HepG2 (cell line): ENCODE measurements around the gene THRA. TPM values are rescaled to one million over a fixed set of nuclear protein-coding genes. Genes with fewer than 3 reads are reported as not detected.

Source experiments
- ATAC-seq: fragments of 200-7000 bp; cut with Tn5 transposase; 3 replicates; pipeline ENCODE4 v1.9.1; 2020; ENCODE audit warnings: mild to moderate bottlenecking, moderate library complexity
- BruUV-seq: library from RNA; stranded (reverse); fragments of 400-500 nt; replicated peaks from 2 replicates; lab custom pipeline; 2021; lab: Mats Ljungman, UMichigan
- CTCF ChIA-PET: fragments of 300-600 bp; formaldehyde crosslinking; extraction: SDS; loops from one replicate; lab custom pipeline; 2021; ENCODE audit warnings: low total read pairs, inconsistent platforms, low intra/inter-chr PET ratio; lab: Yijun Ruan, JAX
- POLR2A ChIA-PET: fragments of 350-600 bp; sonication (Branson Sonifier 250); formaldehyde crosslinking; loops from one replicate; lab custom pipeline; 2020; ENCODE audit warnings: antibody characterized with exemption, inconsistent platforms; lab: Yijun Ruan, JAX
- DNase-seq: peaks from one replicate; pipeline ENCODE4 v3.0.0-alpha.2; 2015; ENCODE audit warnings: low spot score
- FAIRE-seq: peaks from 3 replicates; lab custom pipeline; 2011; peaks lifted over from hg19 to GRCh38; lab: Jason Lieb, UNC
- H2AFZ ChIP-seq: one replicate; pipeline ENCODE4 v1.6.1; 2011; ENCODE audit warnings: low read length, inconsistent platforms
- H3K27ac ChIP-seq: fragments of 300-600 bp; 3 replicates; pipeline ENCODE4 v1.8.0; 2011; ENCODE audit warnings: mixed run types, mild to moderate bottlenecking, mixed read lengths, low read length, inconsistent platforms; ENCODE audit not compliant: insufficient read depth; ENCODE audit errors: extremely low read length
- H3K27me3 ChIP-seq, 2 experiments: fragments of 200-600 bp in 1 of 2; 2 replicates in 1 of 2; 3 replicates in 1 of 2; pipeline versions ENCODE4 v1.6.0 to v1.8.0; 2011; ENCODE audit warnings: low read length in 2 of 2, mild to moderate bottlenecking in 2 of 2, moderate library complexity in 2 of 2, inconsistent platforms in 1 of 2; ENCODE audit not compliant: insufficient read depth in 2 of 2, control insufficient read depth in 1 of 2
- H3K36me3 ChIP-seq, 2 experiments: fragments of 200-600 bp in 1 of 2; replicated peaks in 1 of 2; 2 replicates in 1 of 2; 3 replicates in 1 of 2; pipeline versions ENCODE4 v1.5.1 to v1.8.0; 2011; ENCODE audit warnings: low read length in 2 of 2, inconsistent platforms in 1 of 2; ENCODE audit not compliant: insufficient read depth in 2 of 2, control insufficient read depth in 1 of 2
- H3K4me1 ChIP-seq: 2 replicates; pipeline ENCODE4 v1.5.1; 2012; ENCODE audit warnings: low read length, inconsistent platforms; ENCODE audit not compliant: insufficient read depth
- H3K4me2 ChIP-seq: 2 replicates; pipeline ENCODE4 v1.6.0; 2011; ENCODE audit warnings: low read depth, low read length, inconsistent platforms
- H3K4me3 ChIP-seq, 3 experiments: fragments of 200-600 bp in 1 of 3; sonication (generic), shearing (Covaris generic) in 1 of 3; replicated peaks in 1 of 3; 2 replicates each; pipeline ENCODE4 v1.5.1; 2011 to 2016; ENCODE audit warnings: low read length in 3 of 3, inconsistent platforms in 2 of 3, low read depth in 2 of 3, mild to moderate bottlenecking in 2 of 3, control low read depth in 1 of 3, mixed read lengths in 1 of 3; ENCODE audit not compliant: insufficient read depth in 1 of 3
- H3K79me2 ChIP-seq: one replicate; pipeline ENCODE4 v1.6.1; 2011; ENCODE audit warnings: low read length, inconsistent platforms; ENCODE audit not compliant: insufficient read depth
- H3K9ac ChIP-seq: 2 replicates; pipeline ENCODE4 v1.6.0; 2011; ENCODE audit warnings: mild to moderate bottlenecking, low read depth, low read length, inconsistent platforms; ENCODE audit not compliant: insufficient read depth
- H3K9me3 ChIP-seq: 2 replicates; pipeline ENCODE4 v1.5.1; 2012; ENCODE audit warnings: mild to moderate bottlenecking, low read length
- H4K20me1 ChIP-seq: 2 replicates; pipeline ENCODE4 v1.6.0; 2011; ENCODE audit warnings: inconsistent platforms, mild to moderate bottlenecking, low read length, moderate library complexity; ENCODE audit not compliant: insufficient read depth
- AFF4 ChIP-seq: sonication (generic); formaldehyde crosslinking; IDR thresholded peaks from 2 replicates; pipeline ENCODE4 v1.4.0; 2020; ENCODE audit warnings: missing genetic modification reagents
- FOXP4 ChIP-seq: sonication (generic); formaldehyde crosslinking; IDR thresholded peaks from 2 replicates; pipeline ENCODE4 v1.4.0; 2020; ENCODE audit warnings: missing genetic modification reagents
- RFX5 ChIP-seq: IDR thresholded peaks from 2 replicates; pipeline ENCODE4 v1.6.1; 2011; ENCODE audit warnings: low read depth, low read length, improper control_type of control experiment
- USF2 ChIP-seq, 2 experiments: sonication (generic) in 1 of 2; formaldehyde crosslinking in 1 of 2; IDR thresholded peaks; 2 replicates each; pipeline versions ENCODE4 v1.5.1 to v1.6.1; 2011 to 2020; ENCODE audit warnings: borderline replicate concordance in 1 of 2, low read depth in 1 of 2, low read length in 1 of 2, mild to moderate bottlenecking in 1 of 2, missing genetic modification reagents in 1 of 2, moderate library complexity in 1 of 2
- ZFP82 ChIP-seq: sonication (generic); formaldehyde crosslinking; IDR thresholded peaks from 2 replicates; pipeline ENCODE4 v1.5.1; 2020; ENCODE audit warnings: mild to moderate bottlenecking, missing genetic modification reagents, borderline replicate concordance
- ZNF333 ChIP-seq: sonication (generic); formaldehyde crosslinking; IDR thresholded peaks from 2 replicates; pipeline ENCODE4 v1.4.0; 2020; ENCODE audit warnings: mild to moderate bottlenecking, missing genetic modification reagents, borderline replicate concordance
- ZNF432 ChIP-seq: sonication (generic); formaldehyde crosslinking; IDR thresholded peaks from 2 replicates; pipeline ENCODE4 v1.5.0; 2020; ENCODE audit warnings: missing genetic modification reagents, mild to moderate bottlenecking, borderline replicate concordance
- ZSCAN25 ChIP-seq: sonication (generic); formaldehyde crosslinking; IDR thresholded peaks from 2 replicates; pipeline ENCODE4 v1.8.0; 2022; ENCODE audit warnings: mild to moderate bottlenecking, missing genetic modification reagents
- WGBS: methylation state at CpG from one replicate; pipeline ENCODE4 v1.1.6; 2017; ENCODE audit warnings: low lambda C conversion rate; 5-methylcytosine and 5-hydroxymethylcytosine counted together
- in situ Hi-C: cut with HindIII; loops from 2 replicates; pipeline ENCODE4 v1.10.0; 2017; ENCODE audit warnings: low pct_unique_long_range_greater_than_20kb; ENCODE audit not compliant: extremely low pct_ligation_motif_present
- intact Hi-C: fragments of 100-400 bp; cut with micrococcal nuclease; formaldehyde crosslinking; loops from one replicate; pipeline ENCODE4 v1.10.0; 2022; ENCODE audit not compliant: unreplicated experiment
- polyA plus RNA-seq, 8 experiments: library from polyadenylated mRNA; depleted of rRNA in 3 of 8; stranded (reverse) in 7 of 8; unstranded in 1 of 8; fragments of >200 nt; fragmentation: Illumina TruSeq in 4 of 8; extraction: Trizol in 4 of 8; gene quantifications; 2 replicates each; pipeline versions ENCODE4 v1.2.1 to v1.2.3, GENCODE V29; 2011 to 2016; ENCODE audit warnings: low read depth in 4 of 8, missing spikeins in 1 of 8, mixed read lengths in 1 of 8; ENCODE audit not compliant: insufficient read depth in 1 of 8
- total RNA-seq, 5 experiments: library from RNA; depleted of rRNA; stranded (reverse); fragments of >200 nt; fragmentation: Illumina TruSeq; extraction: Trizol; gene quantifications; 2 replicates each; pipeline ENCODE4 v1.2.3, GENCODE V29; 2016; ENCODE audit warnings: low read depth in 1 of 5
- TF ChIP-seq, protein P1 (sequence below): sonication (generic); formaldehyde crosslinking; IDR thresholded peaks from 2 replicates; pipeline ENCODE4 v1.5.1; 2020; ENCODE audit warnings: missing genetic modification reagents, mild to moderate bottlenecking, borderline replicate concordance

Gene THRA
- total and polyA plus RNA-seq, 2 of the 13 experiments (the other 11 are each of a cell fraction or from before 2014, with no cell fraction given): 8.0 to 9.9 TPM

GRCh38 chr17:40139566-40140058 is 76.8 kb downstream of the THRA start:
- H3K4me2 ChIP-seq: peak overlapping the region; percentile 93
- peaks cover 14 to 35% of the 10 kb centered on the region in 2 experiments for H3K36me3 ChIP-seq
- intact Hi-C loops (loop anchor here (1.0 to 5.0 kb wide), 2 partner anchors 26 to 148 kb away; partner anchors contain the start of gene CDC6), in situ Hi-C loops (no loop called here)
- H3K9me3 ChIP-seq: no peaks in the 10 kb centered on the region
- H4K20me1 ChIP-seq: no peaks in the 10 kb centered on the region
- H3K9ac ChIP-seq: peak overlapping the region; percentile 97
- BruUV-seq: TSS peak; percentile 75
- WGBS: 4% methylated on average over 14 of the region's 14 CpGs
- H3K4me3 ChIP-seq: peak overlapping the region; percentile 61 to 93 (median 75)
- ChIA-PET POLR2A (interaction anchor here (0.8 to 5.1 kb wide), 26 partner anchors 9 to 185 kb away, joined by 3 to 142 read pairs (median 5); partner anchors contain the start of genes CSF3, MSL1 and NR1D1), CTCF (no interaction called here)
- DNase-seq (no peak), FAIRE-seq (no peak), ATAC-seq (peak; percentile 25)
- H3K27me3 ChIP-seq: no peaks in the 10 kb centered on the region
- H2AFZ ChIP-seq: peak overlapping the region; percentile 80
- peaks cover 37% of the 10 kb centered on the region for H3K4me1 ChIP-seq
- H3K27ac ChIP-seq: peak overlapping the region; percentile 93
- peaks cover 29% of the 10 kb centered on the region for H3K79me2 ChIP-seq
- TF ChIP-seq ZSCAN25 (CRISPR knock-in tag) (0 out of 2 replicates have a peak, but pooled peaks have one; percentile 17), ZNF432 (CRISPR knock-in tag) (no peak), USF2 (IDR thresholded peaks at IDR 0.05; ENCODE audit: low read depth, low read length) (no peak), USF2 (CRISPR knock-in tag; IDR thresholded peaks at IDR 0.05; ENCODE audit: borderline replicate concordance) (no peak), FOXP4 (CRISPR knock-in tag) (peak; percentile 31; the same call in 1 of the 2 replicates), ZFP82 (CRISPR knock-in tag) (no peak), AFF4 (CRISPR knock-in tag) (no peak), ZNF333 (CRISPR knock-in tag) (peak; percentile 10; the same call in 1 of the 2 replicates), RFX5 (no peak)
- TF ChIP-seq, protein P1, sequence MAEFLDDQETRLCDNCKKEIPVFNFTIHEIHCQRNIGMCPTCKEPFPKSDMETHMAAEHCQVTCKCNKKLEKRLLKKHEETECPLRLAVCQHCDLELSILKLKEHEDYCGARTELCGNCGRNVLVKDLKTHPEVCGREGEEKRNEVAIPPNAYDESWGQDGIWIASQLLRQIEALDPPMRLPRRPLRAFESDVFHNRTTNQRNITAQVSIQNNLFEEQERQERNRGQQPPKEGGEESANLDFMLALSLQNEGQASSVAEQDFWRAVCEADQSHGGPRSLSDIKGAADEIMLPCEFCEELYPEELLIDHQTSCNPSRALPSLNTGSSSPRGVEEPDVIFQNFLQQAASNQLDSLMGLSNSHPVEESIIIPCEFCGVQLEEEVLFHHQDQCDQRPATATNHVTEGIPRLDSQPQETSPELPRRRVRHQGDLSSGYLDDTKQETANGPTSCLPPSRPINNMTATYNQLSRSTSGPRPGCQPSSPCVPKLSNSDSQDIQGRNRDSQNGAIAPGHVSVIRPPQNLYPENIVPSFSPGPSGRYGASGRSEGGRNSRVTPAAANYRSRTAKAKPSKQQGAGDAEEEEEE (CRISPR knock-in tag): peak; percentile 40; the same call in 1 of the 2 replicates
